Measurements from ENCODE around the gene TMEM132E. TPM values are rescaled to one million over a fixed set of nuclear protein-coding genes. Genes with fewer than 3 reads are reported as not detected.

The TMEM132E gene
- total and polyA plus RNA-seq, 2 of the 4 experiments (the other 2 are of a cell fraction), result not detected

- Histone ChIP-seq H3K4me2 (ENCODE audit: low read depth, low read length) (no peak overlapping the region), H3K18ac (ENCODE audit: low read depth, low read length) (no peak overlapping the region), H3K27me3 (ENCODE audit: control insufficient read depth, insufficient read depth, low read length) (no peaks in the 10 kb centered on the region), H3K79me1 (ENCODE audit: low read depth in 1 of 2, low read length in 2 of 2) (no peaks in the 10 kb centered on the region), H3K56ac (ENCODE audit: extremely low read depth, insufficient read depth, low read length) (no peak overlapping the region), H2BK15ac (ENCODE audit: low read depth, low read length) (no peak overlapping the region), H3K23ac (ENCODE audit: low read depth, low read length) (no peak overlapping the region), H4K8ac (ENCODE audit: low read depth in 2 of 2, low read length in 2 of 2) (no peak overlapping the region), H3K27ac (ENCODE audit: insufficient read depth, low read length) (no peak overlapping the region), H4K5ac (ENCODE audit: low read depth, low read length) (no peak overlapping the region), H4K20me1 (ENCODE audit: insufficient read depth, low read length) (no peaks in the 10 kb centered on the region), H2AK5ac (ENCODE audit: low read depth, low read length) (no peak overlapping the region), H3K9me1 (ENCODE audit: insufficient read depth, low read length) (no peaks in the 10 kb centered on the region), H3K9me3 (ENCODE audit: control insufficient read depth, insufficient read depth, low read length) (no peaks in the 10 kb centered on the region), H3K4me1 (ENCODE audit: control insufficient read depth, insufficient read depth, low read length) (no peaks in the 10 kb centered on the region), H2BK5ac (ENCODE audit: low read depth, low read length, poor library complexity, severe bottlenecking) (no peak overlapping the region), H3K4me3 (ENCODE audit: insufficient read depth, low read depth, low read length) (no peak overlapping the region), H3K4ac (ENCODE audit: low read depth, low read length) (no peak overlapping the region), H2AK9ac (replicated peaks; ENCODE audit: low read depth, low read length, poor library complexity) (no peak overlapping the region), H2BK120ac (ENCODE audit: low read depth, low read length) (no peak overlapping the region), H2AFZ (replicated peaks; ENCODE audit: low read length, poor library complexity) (no peak overlapping the region), H3K36me3 (ENCODE audit: control insufficient read depth, insufficient read depth, low read length) (no peaks in the 10 kb centered on the region), H2BK20ac (ENCODE audit: low read depth, low read length) (no peak overlapping the region), H4K91ac (ENCODE audit: insufficient read depth, low read depth, low read length) (no peak overlapping the region), H3K9ac (ENCODE audit: low read depth, low read length) (no peak overlapping the region), H3K14ac (replicated peaks; ENCODE audit: low read depth, low read length) (no peak overlapping the region)
- no peak for ATAC-seq (ENCODE audit: low read depth)
- no peak for TF ChIP-seq POLR2A (IDR thresholded peaks at IDR 0.05; ENCODE audit: low read depth, low read length)
- TF ChIP-seq CTCF (conservative IDR thresholded peaks at IDR 0.05; ENCODE audit: low read depth, low read length), result no peak
- no peak for TF ChIP-seq MXI1 (IDR thresholded peaks at IDR 0.05; ENCODE audit: borderline replicate concordance, low read depth, low read length)
- TF ChIP-seq CHD1 (IDR thresholded peaks at IDR 0.05; ENCODE audit: low read depth, low read length), result no peak
- TF ChIP-seq FOS (IDR thresholded peaks at IDR 0.05; ENCODE audit: low read depth, low read length), result no peak
- intact Hi-C loops (cut with micrococcal nuclease), result loop anchor here (5.0 kb wide), 1 partner anchor 367 kb away; no protein-coding TSS in a partner anchor
- WGBS, 2 experiments (ENCODE audit: extremely low coverage in 2 of 2, insufficient read length in 1 of 2), result 0% methylated on average over 1 of the region's 2 CpGs; no CpG with 5 or more reads in 1 of the 2 experiments
- in situ Hi-C loops (cut with MboI; ENCODE audit: low sequenced_read_pairs), result no loop called here
- POLR2A ChIA-PET (ENCODE audit: unreplicated experiment), result interaction anchor here (0.6 kb wide), 1 partner anchor 13 kb away, joined by 5 read pairs; no protein-coding TSS in a partner anchor
- no peak for DNase-seq
- dilution Hi-C loops (cut with HindIII; ENCODE audit: low sequenced_read_pairs, unreplicated experiment), result no loop called here
- BruUV-seq (replicated peaks), result no TSS peak
- CTCF ChIA-PET, result no interaction called here
Observed at GRCh38 chr17:34675605-34676004, 96.2 kb downstream of the TMEM132E start.

All from IMR-90 (cell line).